GM21786 (cell line): ENCODE data around the gene ZNF92.
"Not testable (repeated sequence)": the region's sequence is repeated elsewhere in the genome, so short reads cannot be mapped to it uniquely, and the experiment has no call there.

ENCODE experiments used
- ATAC-seq: cut with Tn5 transposase; IDR thresholded peaks from one replicate; pipeline ENCODE4 v1.9.1; 2021; ENCODE audit not compliant: unreplicated experiment

ZNF92 gene

DNA sequence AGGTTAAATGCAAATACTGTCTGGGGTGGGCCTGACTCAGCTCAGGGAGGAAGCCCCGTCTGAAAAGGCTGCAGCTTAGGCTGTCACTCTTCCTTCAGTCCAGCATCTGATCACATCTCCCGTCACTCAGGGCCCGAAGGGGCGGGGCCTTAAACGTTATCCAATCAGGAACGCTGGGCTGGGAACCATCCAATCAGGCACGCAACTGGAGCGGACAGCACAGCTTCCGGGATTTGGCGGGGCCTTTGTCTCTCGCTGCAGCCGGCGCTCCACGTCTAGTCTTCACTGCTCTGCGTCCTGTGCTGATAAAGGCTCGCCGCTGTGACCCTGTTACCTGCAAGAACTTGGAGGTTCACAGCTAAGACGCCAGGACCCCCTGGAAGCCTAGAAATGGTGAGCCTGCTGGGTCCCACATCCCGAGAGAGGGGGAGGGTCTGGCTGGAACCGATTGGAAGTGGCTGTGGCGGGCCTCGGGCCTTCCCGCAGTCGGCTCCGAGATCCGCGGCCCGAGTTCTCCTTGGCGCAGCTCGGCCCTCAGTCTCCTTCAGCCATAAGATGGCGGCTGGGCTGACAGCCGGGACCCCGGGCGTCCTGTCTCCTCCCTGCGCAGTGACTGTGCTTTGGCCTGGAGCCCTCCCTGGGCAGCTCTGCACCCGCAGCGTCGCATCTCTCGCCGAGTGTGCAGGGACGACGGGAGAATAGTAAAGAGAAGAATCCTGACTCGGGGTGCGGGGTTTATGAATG, at the start of gene ZNF92:
Gene ZNF92 (plus strand): TSS at position 248 of the 744 bp plus-strand sequence. CDS start 143 bp downstream, at position 391.
- ATAC-seq = peak; percentile 98

DNA sequence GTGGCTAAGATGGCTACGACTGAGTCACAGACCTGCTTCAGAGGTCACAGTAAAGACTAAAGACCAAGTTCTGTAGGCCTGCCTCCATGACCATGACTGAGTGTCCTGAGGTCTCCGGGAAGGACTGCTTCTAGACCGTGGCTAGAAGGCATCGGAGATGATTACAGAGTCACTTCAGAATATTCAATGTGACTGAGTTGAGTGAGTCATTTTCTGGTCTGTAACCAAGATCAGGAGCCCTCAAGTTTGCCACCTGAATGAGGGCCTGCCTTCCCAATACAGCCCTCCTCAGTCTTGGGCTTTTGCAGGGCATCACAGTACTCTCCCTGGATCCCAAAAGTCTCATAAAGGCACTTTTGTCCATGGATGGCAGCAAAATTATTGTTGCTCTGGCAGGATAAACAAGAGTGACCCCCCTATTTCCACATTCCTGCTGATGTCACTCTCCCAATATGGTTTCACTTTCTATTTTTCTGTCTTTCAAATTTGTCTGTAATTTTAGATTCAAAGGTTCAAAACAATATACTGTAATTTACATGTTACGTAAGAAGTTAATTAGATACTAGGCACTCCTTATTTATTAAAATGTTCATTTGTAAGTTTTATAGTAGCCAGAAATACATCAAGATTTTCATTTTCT, 47.7 kb upstream of the ZNF92 start:
- no peak for ATAC-seq

DNA sequence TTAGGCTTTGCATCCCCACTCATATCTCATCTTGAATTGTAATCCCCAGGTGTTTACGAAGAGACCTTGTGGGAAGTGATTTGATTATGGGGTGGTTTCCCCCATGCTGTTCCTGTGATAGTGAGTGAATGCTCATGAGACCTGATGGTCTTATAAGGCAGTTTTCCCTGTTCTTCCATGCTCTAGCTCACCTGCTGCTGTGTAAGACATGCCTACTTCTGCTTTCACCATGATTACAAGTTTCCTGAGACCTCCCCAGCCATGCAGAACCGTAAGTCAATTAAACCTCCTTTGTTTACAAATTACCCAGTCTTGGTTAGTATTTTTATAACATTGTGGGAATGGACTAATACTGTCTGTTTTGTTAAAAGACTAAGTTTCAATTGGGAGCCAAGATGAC, 35.3 kb upstream of the ZNF92 start:
- no peak for ATAC-seq

DNA sequence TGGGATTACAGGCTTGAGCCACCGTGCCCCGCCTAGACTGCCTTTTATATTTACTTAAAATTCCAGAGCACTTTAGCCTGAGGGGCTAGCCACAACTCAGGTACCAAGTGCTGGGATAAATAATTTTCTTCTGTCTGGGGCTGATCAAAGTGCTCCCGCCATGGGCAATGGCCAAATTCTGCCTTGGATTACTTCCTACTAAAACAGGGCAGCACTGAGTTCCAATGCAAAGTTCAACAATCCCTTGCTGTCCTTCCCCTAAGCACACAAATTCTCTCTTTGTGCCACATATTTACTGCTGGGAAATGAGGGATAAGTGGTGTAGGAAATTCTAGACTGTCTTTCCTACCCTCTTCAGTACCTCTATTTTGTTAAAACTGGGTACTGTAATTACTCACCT, 34.4 kb upstream of the ZNF92 start:
- no peak for ATAC-seq

DNA sequence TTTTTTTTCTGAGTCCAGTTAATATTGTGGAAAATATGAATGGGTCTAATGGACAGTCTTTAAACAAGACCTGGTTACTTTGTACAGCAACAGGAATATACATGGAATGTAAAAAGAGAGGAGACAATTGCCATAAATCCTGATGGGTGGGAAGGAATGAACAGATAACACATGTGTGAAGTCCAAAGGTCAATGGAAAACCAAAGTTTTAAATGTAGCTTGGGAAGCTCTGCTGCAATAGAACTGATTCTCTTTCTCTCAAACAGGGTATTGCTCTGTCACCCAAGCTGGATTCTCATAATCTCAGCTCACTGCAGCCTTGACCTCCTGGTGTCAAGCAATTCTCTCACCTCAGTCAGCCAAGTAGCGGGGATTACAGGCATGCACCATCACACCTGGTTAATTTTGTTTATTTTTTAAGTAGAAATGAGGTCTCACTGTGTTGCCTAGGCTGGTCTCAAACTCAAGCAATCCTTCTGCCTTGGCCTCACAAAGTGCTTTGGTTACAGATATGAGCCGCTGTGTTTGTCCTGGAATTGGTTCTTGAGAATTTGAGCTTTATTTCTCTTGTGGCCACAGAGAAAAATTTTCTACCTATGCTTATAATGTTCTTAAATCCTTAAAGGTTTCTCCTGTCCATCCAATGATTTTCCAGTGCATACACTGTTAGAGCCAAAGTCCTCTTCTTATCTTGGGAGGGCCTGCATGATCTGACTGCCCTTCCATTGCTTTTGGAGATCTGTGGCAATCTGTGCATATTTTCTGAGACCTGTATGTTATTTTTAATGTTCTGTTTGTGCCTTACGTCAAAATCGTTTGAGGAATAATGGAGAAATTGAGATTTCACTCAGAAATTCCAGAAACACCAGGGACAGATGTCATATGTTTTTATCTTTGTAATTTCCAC, 30.7 kb upstream of the ZNF92 start:
- ATAC-seq = no peak

DNA sequence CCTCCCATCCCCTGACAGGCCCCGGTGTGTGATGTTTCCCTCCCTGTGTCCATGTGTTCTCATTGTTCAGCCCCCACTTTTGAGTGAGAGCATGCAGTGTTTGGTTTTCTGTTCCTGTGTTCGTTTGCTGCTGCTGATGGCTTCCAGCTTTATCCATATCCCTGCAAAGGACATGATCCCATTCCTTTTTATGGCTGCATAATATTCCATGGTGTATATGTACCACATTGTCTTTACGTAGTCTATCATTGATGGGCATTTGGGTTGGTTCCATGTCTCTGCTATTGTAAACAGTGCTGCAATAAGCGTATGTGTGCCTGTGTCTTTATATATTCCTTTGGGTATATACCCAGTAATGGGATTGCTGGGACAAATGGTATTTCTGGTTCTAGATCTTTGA, 29.1 kb upstream of the ZNF92 start:
- ATAC-seq = not testable (repeated sequence)

DNA sequence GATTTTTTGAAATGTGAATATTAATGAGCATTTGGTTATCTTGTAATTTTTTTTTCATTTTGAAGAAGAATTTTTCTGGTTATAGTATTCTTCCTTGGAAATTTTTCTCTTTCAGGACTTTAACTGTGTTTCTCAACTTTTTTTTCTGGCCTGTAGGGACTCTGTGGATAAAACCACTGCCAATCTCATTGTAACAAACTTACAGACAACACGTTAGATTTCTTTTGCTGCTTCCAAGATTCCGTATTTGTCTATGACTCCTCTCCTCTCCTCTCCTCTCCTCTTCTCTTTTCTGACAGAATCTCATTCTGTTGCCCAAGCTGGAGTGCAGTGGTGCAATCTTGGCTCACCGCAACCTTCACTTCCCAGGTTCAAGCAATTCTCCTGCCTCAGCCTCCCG, 19.4 kb upstream of the ZNF92 start:
- no peak for ATAC-seq

DNA sequence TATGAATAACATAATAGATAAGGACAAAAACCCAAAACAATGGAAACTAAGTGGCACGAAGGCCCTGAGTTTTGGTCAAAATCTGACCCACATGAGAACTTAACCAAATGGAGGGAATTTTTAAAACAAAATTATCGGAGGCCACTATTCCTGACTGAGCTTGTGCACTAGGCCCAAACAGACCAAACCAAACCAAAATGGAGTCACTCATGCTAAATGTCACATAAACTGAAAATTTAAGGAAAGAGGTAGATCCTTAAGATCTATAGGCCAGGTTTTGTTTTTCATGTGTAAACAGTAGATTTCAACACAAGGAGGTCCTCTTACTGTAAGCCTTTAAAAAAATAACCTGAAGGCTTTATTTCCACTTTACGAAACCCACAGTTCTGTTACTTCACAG, 3.8 kb upstream of the ZNF92 start:
- ATAC-seq = no peak

DNA sequence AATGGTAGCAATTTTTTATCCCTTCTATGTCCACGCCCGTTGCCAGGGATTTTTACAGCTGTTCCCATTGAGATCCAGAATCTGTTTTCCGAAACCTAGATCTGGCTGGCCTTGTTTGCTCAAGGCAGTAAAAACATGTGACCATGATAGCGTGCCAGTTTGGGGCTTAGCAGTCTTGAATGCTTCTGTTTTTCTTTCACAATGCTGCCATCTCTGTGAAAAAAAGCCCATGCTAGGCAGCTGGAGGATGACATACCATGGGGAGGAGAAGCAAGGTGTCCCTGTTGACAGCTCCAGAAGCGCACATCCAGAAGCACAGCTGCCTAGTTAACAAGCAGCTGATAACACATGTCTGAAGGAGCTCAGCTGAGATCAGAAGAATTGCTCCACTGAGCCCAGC, 2.2 kb upstream of the ZNF92 start:
- no peak for ATAC-seq

DNA sequence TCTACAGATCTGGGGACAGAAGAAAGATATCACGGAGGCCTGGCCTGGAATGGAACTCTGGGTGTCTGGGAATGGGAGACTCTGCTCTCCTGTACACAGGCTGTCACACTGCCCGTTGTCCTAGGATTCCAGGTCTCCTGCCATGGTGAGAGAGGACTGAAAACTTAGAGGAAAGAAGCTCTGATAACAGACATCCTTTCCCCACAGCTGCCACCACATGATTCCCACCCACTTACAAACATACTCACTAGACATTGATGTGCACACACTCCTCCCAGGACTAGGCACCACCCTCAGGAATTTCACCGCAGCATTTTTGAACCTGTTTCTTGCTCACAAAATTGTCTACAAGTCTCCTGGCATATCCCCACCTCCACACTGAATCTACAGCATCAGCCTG, 5.7 kb downstream of the ZNF92 start:
- ATAC-seq = no peak

DNA sequence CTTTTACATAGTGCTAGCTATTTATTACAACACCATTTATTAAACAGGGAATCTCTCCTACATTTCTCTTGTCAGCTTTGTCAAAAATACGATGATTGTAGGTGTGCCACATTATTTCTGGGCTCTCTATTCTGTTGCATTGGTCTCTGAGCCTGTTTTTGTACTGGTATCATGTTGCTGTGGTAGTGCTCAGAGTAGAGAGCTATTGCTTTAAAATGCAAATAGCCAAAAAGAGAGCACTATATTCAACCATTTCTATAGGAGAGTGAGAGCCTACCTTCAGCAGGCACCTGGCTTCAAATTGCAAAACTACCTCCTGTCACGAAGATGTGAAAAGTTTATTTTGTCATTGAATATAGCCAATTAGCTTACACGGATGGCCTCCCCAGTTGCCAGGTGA, 8.1 kb downstream of the ZNF92 start:
- ATAC-seq = no peak

DNA sequence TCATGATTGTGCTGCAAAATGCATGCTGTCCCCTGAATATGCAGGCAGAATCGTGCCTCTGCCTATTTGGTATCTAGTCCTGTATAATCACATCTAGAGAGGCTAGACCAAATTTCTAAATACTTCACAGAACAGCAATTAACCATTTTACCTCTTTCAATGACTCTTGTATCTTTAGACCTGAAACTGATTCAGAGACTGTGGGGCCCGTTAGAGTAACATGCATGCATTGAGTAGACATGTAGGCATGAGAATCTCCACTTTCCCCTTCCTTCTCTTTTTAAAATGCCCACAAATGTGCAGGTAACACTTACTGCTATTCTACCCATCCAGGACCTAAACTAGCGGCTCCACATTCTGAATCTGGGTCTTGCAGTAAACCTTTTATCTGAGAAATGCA, 8.8 kb downstream of the ZNF92 start:
- ATAC-seq = no peak

DNA sequence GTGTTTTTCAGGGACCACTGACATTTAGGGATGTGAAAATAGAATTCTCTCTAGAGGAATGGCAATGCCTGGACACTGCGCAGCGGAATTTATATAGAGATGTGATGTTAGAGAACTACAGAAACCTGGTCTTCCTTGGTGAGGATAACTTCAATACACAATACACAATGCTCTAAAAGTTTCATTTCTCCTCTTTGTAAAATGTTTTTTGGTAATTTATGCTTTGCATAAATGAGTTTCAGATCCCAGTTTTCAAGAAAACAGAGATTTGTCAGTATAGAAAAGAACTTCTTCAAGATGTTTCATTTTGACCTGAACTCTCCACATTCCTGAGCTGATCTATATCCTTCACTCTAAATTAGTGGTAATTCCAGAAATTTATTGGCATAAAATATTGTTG, 14.2 kb downstream of the ZNF92 start:
- no peak for ATAC-seq

DNA sequence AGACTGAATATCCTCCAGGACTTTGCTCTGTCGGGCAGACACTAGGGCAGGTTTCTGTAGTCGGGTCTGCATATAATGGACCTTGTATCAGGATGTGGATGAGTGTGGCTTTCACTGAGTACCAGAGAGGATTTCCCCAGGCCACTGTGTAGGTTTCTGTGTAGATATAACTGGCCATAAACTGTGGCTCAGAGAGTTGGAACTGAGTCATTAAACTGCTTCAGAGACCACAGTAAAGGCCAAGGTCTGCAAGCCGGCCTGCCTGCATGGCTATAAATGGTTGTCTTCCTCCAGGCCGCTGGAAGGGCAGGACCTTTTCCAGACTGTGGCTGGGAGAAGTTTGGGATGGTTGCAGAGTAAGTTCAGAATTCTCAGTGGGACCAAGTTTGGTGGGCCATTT, 16.9 kb downstream of the ZNF92 start:
- ATAC-seq = peak; percentile 93

DNA sequence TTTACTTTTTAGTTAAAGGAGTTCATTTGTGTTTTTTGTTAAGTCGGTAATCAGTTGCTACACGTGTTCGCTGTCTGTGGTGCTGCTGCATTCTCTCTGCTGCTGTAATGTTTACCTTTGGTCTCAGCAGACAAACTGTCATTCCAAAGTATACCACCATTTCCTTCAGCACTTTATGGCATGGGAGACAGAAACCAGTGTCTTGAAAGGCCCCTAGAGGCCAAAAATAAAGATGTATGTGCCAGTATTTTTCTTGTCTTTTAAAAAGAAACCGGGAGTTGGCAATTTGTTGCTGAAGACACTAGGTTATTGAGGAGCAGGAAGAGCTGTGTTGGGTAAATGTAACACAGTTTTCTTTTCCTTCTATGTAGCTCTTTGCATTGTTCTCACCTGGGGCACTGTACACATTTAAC, 24.1 kb downstream of the ZNF92 start:
- no peak for ATAC-seq

DNA sequence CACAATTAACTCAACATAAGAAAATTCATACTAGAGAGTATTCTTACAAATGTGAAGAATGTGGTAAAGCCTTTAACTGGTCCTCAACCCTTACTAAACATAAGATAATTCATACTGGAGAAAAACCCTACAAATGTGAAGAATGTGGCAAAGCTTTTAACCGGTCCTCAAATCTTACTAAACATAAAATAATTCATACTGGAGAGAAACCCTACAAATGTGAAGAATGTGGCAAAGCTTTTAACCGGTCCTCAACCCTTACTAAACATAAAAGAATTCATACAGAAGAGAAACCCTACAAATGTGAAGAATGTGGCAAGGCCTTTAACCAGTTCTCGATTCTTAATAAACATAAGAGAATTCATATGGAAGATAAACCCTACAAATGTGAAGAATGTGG, 25.0 kb downstream of the ZNF92 start:
- not testable (repeated sequence) for ATAC-seq

DNA sequence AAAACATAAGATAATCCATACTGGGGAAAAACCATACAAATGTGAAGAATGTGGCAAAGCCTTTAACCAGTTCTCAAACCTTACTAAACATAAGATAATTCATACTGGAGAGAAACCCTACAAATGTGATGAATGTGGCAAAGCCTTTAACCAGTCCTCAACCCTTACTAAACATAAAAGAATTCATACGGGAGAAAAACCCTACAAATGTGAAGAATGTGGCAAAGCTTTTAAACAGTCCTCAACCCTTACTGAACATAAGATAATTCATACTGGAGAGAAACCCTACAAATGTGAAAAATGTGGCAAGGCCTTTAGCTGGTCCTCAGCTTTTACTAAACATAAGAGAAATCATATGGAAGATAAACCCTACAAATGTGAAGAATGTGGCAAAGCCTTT, 25.4 kb downstream of the ZNF92 start:
- not testable (repeated sequence) for ATAC-seq

DNA sequence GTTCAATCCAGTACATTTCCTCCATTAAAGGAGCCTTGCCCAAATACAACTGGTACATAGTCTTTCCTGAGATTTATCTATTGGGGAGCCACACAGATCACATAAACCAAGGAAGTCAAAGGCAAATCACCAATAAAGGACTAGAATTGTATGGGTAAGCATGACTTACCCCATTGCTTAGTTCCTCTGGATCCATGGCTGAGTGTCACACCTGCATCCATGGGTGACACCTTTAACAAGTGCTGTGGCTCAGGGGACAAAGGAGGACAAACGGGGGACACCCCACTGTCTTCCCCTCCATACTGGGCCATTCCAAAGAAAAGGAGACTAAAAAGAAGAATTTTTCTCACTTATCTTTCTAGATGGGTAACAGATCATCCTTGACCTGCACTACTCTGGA, 30.4 kb downstream of the ZNF92 start:
- ATAC-seq = no peak

DNA sequence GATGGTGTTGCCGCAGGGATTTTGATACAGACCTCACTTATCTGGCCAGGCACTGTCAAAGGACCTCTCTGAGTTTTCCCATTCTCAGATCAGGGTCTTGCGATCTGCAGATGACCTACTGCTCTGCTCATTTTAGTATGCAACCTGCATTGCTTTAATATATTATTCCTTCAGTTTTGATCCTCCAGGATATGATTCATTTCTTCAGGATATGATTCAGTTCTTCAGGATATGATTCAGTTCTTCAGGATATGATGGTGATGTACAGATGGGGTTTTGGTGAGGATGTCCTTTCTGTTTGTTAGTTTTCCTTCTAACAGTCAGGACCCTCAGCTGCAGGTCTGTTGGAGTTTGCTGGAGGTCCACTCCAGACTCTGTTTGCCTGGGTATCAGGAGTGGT, 33.1 kb downstream of the ZNF92 start:
- not testable (repeated sequence) for ATAC-seq

DNA sequence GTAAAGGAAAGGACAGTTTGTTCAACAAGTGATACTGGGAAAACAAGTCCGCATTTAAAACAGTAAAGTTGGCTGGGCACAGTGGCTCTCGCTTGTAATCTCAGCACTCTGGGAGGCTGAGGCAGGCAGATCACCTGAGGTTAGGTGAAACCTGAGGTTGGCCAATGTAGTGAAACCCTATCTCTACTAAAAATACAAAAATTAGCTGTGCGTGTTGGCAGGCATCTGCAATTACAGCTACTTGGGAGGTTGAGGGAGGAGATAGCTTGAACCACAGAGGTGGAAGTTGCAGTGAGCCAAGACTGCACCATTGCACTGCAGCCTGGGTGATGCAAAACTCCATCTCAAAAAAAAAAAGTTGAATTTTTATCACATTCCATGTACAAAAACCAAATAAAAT, 35.7 kb downstream of the ZNF92 start:
- no peak for ATAC-seq

DNA sequence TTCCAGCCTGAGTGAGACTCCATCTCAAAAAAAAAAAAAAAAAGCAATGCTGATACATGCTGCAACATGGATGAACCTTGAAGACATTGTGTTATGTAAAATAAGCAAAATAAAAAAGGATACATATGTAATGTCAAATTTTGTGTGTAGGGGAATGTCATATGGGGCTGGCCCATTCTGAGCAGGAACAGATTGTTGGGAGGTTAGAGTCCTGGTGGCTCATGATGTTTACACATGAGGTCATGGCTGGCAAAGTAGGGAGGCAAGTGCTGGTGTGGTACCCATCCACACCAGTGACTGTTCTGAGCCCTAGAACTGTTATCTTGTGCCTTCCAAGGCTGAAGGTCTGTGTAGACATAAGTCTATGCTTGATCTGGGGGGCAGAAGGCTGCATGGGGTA, 37.6 kb downstream of the ZNF92 start:
- no peak for ATAC-seq

DNA sequence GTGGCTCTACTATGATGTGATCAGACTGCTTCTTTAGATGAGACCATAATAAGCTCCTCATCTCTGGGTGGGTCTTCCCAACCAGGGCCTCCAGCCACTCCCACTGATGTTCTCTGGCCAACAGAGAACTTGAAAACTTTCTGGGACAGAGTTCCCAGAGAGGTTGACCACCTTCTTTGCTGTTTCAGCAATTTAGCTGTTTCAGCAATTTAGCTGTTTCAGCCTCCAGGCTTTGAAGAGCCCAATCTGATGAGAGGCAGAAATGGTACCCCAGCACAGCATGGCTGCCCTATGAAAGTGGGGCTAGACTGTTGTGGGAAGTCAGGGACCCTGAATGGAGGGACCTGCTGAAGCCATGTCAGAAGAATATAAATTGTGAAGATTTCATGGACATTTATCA, 49.0 kb downstream of the ZNF92 start:
- ATAC-seq = no peak
